Stimulated activated CD4-positive, alpha-beta T cell treated with anti-CD3 and anti-CD28 coated beads, Interleukin-2, amount 100 ng/mL, for 24 hours (primary cell): Measurements from ENCODE around the gene CAPZB.

Experiments
- DNase-seq, 2 donors: peaks; one replicate each; pipeline ENCODE4 v3.0.0-alpha.2; 2020

The CAPZB gene

GRCh38 chr1:19363536-19364152, 121.7 kb downstream of the CAPZB start:
- no peak for DNase-seq

DNA sequence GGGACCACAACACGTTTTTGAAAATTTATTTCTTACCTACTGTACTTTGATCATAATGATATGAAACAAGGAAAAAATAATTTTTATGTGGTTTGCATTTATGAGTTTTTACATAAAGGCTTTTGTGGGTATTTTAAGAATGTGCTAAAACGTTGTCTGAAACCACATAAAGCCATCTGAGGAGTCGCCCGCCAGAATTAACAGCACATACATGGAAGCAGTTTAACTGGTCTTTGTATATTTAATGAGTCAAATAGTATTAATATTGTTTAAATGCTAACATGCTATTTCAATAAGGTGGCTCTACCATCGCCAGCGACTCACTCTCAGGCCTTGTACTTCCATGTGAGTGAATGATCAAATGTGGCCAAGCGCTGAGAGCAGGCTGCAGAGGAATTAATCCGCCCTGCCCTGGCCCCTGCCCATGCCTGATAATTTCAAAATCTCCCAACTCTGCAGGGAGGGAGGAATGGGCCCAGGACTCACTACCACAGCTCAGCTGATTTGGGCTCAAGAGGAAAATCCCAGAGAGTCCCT, 123.7 kb downstream of the CAPZB start:
- DNase-seq, result no peak

- DNase-seq, result no peak
These were observed 124.3 kb downstream of the CAPZB start for GRCh38 chr1:19360843-19361610.

- no peak for DNase-seq
These were observed 124.9 kb downstream of the CAPZB start for GRCh38 chr1:19360432-19360831.

GRCh38 chr1:19360016-19360415, 125.3 kb downstream of the CAPZB start:
- DNase-seq, result no peak

GRCh38 chr1:19359357-19359756, 126.0 kb downstream of the CAPZB start:
- DNase-seq, result no peak

DNA sequence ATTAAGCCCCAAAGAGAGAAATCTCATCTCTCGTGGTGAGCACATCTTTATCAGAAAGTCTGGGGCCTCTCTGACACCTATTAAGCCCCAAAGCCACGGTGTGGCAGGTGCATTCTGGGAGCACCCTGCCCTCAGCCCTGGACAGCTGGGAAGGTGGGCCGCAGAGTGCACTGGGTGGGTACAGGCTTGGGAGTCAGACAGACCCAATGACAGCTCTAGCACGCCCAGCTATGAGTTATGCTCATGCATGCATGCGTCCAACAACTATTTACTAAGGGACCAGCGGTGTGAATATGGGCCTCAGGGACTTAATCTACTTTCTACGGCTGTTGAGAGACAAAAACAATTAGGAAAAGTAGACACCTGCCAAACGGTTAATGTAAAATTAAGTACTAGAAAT, 126.6 kb downstream of the CAPZB start:
- DNase-seq, result no peak

DNA sequence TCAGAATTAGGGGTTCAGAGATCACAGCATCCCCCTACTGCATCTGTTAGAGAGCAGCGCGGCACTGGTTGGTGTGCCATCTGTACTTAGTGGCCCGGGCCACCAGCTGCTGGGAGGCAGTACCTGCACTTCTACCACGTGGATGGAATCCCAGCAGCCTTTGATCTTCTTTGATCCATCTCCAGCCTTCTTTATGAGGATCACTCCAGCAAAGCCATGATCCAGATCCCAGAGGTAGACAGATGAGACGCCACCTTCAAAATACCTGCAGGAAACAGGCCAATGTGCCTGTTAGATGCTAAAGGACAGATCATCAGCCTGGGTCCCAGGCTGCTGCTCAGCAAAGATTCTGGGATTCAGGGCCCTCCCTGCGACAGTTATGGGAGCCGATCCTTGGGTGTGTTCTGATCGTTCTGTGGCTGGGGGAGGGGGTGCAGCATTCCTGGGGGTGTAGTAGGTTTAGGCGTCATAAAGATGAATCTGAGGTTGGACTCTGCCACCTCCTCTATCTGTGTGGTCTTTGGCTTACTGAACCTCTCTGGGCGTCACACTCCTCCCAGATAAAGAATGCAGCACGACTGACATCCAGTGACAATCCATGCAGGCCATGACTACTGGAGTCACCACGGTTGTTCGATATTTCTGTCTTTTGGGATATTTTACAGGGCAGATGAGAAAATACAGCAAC, 127.9 kb downstream of the CAPZB start:
- no peak for DNase-seq

DNA sequence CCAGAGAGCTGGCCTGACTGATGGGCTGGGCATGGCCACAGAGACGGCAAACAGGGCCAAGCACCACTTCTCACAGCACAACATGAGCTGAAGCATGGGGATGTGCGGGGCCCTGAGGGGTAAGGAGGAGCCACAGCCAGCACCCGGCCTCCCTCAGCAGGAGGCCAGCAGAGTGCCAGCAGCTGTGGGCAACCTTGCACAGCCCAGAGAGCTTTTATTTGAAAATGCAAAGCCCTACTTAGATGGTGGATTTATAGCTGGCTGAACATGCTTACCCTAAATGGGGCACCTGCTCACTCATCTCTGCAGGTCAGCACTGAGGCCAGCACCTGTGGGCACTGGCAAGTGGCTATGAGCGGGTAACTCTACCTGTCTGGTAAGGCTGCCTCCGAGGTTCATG, 129.1 kb downstream of the CAPZB start:
- no peak for DNase-seq

DNA sequence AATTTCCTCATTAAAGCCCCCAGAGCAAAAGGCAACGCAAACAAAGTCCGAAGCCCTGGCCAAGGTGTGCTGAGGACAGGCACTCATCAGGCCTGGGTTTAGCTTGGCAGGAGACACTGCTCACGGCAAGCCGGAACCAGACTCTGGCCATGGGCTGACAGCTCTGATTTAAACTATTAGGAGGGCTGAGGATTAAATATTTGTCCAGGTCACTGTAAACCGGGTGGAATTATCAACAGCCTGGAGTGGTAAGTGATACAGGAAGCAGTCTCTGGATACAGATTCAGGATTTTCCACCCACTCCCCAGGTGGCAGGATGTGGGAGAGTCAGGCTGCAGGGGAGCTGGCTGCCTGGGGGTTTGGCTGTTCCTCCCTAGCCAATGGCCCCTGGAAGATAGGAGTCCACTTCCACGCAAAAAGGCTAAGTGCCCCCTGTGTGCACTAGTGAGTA, 130.8 kb downstream of the CAPZB start:
- no peak for DNase-seq

DNA sequence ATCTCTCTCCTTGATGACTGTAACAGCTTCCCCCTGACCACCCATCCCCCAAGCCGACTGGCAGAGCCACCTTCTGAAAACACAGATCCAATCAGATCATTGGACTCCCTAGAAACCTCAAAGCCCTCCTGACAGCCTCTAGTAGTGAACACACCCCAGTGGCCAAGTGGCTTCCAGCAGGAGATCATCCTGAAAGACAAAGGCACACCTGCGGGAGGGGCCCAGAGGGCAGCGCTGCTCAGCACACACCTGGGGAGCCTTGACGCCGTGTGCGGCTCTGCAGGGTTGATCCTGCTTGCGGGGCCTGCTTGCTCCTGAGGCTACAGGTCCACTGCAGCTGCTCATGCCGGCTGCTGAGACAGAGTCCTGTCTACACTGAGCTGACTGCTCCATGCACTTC, 131.7 kb downstream of the CAPZB start:
- DNase-seq, result no peak

DNA sequence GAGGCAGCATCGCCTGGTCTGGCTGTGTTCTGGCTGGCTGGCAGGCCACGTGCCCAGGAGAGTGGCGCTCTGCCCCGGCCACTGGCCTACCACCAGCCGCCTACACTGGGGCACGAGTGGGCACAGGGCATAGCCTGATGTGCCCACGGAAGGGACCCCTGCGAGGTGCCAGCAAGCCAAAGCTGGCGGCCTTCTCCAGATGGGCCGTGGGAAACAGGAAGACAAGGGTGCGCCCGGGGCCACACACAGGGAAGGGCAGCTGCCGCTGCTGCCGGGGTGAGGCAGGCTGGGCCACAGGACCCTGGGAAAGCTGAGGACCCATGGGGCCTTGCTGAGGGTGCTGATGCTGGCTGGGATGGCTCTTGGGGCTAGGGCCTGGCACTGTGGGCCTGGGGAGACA, 132.5 kb downstream of the CAPZB start:
- no peak for DNase-seq

- DNase-seq, result no peak
These were observed 133.5 kb downstream of the CAPZB start for GRCh38 chr1:19351873-19352272.

- DNase-seq, result no peak
These were observed 134.8 kb downstream of the CAPZB start for GRCh38 chr1:19350566-19350965.

- no peak for DNase-seq
These were observed 135.3 kb downstream of the CAPZB start for GRCh38 chr1:19349999-19350398.

DNA sequence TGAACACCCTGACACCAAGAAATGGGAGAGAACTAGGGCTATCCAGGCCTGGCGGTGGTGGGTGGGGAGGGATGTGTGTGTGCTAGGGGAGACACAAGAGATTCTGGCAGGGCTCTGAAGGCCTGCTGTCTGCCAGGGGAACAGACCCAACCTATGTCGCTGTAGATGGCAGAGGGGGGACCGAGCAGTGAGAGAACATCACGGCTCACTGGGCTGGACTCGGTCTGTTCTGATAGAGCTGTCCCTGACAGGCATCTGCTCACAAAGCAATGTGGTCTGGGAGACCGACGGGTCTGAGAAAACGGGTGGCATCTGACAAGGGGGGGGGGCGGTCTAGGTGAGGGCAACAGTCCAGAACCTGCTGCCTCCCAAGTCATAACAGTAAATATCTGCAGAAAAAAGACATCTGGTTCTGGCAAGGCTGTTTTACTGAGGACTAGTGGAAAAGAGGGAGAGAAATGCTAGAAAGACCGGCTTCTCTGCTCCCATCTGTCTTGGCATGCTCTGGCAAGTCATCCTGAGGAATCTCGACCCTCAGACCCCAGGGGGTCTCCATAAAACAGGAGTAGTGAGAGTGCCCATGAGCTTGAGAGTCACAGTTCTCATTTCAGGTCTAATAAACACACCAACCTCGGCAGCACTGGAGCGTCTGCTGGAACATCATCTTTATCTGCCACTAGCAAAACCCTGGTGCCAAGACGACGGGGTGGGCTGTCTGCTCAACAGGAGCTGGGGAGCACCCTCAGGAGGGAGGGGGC, 136.7 kb downstream of the CAPZB start:
- DNase-seq, result no peak

- no peak for DNase-seq
These were observed 137.7 kb downstream of the CAPZB start for GRCh38 chr1:19347533-19348172.

DNA sequence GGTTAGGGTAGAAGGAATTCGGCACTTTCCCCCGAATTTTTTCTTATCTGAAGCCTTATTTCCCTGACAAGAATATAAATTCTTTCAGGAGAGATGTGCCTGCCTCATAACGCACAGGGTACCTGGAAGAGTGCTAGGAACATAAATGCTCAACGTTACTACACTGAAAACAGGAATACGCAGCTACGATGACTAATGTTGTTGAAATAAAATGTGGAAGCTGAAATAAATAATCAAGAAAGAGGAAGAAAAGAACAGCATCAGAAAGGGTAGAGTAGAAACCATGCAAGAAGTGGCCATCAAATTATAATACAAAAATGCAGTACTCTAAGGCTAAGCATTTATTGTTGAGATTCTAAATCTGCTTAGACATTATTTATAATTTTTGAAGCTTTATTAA, 139.3 kb downstream of the CAPZB start:
- no peak for DNase-seq

DNA sequence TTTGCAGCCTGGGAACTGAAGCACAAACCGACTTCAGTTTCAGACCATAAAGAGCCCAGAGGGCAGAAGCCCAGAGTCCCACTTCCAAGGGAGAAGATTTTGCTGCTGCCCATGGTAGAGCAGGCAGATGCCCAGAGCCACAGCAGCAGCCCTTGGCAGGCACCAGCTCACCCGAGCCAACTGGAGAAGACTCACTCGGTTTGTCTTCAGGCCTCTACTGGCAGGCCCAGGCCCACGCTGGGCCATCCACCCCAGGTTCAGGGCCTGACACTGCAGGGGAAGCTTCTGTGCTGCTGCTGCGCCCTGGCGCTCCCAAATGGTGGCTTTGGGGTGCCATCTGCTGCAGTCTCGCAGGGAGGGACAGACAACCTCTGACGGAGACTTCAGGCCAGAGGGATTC, 139.9 kb downstream of the CAPZB start:
- DNase-seq, result no peak

- DNase-seq, result no peak
These were observed 140.5 kb downstream of the CAPZB start for GRCh38 chr1:19344831-19345230.

- DNase-seq, result peak; percentile 59 to 63
These were observed 140.9 kb downstream of the CAPZB start for GRCh38 chr1:19344372-19344810.

- DNase-seq, result no peak
These were observed 141.6 kb downstream of the CAPZB start for GRCh38 chr1:19343617-19344350.
